Ecto neural progenitor cell (in vitro differentiated cells): Measurements from ENCODE around the gene FAM163A.
"Not testable (repeated sequence)": the region's sequence is repeated elsewhere in the genome, so short reads cannot be mapped to it uniquely, and the experiment has no call there.

Source experiments
- DNase-seq: peaks from one replicate; pipeline ENCODE4 v3.0.0-alpha.2; 2018; ENCODE audit warnings: low spot score

Gene FAM163A

DNA sequence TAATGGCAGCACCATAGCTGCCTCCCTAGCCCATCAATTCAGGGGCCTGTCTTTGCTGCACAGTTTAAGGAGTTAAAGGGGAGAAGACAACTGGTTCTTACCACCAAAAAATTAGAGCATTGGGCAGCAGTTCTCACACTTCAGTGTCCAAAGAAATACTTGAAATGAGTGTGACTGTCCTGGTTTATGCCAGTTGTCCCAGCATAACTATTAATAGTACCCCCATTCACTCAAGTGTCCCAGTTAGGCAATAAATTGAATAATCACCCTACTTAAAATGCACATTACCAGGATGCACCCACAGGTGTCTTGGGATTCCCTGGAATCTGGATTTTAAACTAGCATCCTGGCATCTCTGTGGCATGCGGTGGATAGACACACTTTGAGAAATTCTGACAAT, 51.1 kb downstream of the FAM163A start:
- no peak for DNase-seq

DNA sequence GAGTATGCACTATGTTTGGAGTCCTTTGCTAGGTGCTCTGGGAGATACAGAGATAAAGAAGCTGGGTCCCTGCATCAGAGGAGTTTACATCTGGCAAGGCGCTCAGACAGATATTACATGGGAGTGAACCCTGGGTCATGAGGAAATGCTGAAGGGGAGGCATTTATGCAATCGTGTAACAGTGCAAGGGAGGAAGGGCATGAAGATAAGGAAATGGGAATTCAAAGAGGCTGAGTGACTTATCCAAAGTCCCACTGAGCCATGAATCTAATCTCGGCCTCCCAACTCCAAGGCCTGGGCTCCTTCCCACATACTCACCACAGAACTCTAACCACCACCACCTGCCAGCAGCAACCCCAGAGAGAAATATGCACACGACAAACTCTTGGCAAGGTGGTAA, 51.6 kb downstream of the FAM163A start:
- DNase-seq = no peak

DNA sequence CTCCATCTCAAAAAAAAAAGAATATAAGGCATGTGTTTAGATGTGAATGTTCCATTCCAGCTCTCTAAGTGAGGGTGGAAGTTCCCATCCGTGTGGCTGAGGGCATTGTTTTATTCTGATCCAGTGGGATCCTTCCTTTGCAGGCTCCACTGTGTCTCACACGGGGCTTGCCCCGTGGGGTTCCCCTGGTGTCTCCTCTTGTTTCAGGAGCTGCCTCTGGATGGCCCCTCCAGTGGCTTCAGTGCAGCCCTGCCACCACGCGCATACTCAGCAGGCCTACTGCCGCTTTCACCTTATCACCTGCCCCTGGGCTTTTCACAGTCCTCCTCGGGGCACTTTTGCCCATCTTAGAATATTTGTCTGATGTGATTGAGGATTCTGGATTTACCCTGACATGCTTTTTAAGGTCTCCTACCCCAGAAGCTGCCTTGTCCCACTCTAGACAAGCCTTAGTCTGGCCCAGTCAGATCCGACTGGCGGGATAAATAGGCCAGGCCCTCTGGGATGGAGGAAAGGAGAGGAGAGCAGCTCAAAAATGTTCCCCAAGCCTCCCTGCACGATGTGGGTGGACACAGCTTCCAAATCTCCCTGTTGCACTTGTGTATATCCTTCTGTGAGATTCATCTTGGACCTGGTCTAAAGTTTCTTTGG, 55.2 kb downstream of the FAM163A start:
- no peak for DNase-seq

DNA sequence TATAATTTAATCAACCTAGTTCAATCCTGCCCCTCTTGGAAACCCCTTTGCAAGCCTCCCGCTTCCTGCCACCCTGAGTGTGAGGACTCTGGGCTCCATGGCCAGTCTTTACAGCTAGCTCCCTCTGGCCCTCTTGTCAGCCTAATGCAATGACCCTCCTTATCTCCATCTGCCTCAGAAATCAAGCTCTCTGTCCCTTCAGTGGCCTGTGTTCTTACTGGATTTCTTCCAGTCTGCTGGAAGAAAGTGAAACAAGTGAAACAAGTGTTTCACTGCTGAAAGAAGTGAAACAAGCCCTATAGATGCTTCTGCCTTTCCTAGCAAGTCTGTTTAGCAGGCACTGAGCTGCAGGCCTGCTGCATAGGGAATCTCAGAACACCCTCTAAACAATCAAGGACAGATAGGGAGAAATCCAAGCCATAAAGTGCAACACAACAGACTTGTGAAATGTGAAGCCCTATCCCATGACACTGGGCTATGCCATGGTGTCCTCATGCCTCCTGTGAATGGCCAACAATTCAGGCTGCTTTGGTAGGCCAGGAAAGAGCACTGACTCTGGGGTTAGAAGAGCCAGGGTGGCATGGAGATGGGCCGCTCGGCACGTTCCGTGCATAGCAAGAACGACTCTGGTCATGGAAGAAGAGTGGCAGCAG, 55.9 kb downstream of the FAM163A start:
- no peak for DNase-seq

DNA sequence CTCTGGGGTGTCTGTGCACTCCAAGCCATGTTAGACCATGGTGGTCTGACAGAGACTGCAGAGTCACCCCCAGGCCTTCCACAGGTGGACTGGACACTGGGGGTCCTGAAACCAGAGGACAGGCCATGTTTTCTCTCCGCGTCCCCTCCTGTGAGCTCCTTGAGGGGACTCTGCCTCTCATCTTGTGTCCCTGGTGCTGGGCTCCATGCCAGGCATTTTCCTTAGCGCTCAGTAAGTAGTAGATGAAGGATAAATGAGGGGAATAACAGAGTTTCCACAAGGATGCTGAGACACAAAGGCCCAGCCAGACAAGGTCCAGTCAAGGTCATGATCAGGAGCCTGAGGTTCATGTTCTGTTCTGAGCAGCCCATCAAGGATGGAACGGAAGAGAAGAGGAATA, 57.4 kb downstream of the FAM163A start:
- DNase-seq = no peak

DNA sequence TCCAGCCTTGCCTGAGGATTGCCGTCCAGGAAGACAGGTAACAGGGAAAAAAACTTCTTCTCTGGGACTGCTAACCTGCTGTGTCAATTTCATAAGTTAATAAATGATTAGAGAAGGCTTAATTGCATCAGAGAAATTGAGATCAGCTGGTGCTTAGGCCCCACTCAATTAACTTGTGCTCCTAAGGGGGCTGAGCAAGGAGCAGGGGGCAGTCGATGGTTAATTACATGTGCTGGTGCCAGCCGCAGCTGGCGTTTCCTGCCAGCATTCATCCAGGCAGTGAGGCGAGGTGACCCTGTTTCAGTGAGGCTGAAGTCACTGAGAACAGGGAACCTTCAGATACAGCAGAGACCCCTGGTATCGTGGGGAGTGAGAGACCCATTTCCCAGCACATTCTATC, 60.0 kb downstream of the FAM163A start:
- no peak for DNase-seq

DNA sequence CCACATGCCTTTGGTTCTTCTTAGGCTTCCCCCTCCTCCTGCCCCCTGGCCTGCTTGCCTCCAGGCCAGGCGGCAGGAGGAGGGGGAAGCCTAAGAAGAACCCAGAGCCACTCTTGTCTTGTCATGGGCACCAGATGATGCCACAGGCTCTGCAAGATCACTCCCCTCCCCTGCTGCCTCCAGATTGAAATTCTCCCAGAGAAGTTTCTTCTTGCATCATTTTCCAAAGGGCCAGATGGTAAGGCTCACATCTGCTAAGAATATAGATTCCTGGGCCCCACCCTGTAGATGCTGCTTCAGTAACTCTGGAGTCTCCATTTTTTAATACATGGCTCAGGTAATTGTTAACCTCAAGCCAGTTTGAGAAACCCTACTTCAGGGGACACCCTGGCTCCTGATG, 60.8 kb downstream of the FAM163A start:
- DNase-seq = no peak

DNA sequence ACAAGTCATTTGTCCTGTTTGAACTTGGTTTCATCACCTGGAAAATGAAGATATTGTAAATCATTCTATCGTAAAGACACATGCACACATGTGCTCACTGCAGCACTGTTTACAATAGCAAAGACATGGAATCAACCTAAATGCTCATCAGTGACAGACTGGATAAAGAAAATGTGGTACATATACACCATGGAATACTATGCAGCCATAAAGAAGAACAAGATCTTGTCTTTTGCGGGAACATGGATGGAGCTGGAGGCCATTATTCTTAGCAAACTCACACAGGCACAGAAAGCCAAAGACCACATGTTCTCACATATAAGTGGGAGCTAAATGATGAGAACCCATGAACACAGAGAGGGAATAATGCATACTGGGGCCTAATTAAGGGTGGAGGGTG, 61.3 kb downstream of the FAM163A start:
- not testable (repeated sequence) for DNase-seq

DNA sequence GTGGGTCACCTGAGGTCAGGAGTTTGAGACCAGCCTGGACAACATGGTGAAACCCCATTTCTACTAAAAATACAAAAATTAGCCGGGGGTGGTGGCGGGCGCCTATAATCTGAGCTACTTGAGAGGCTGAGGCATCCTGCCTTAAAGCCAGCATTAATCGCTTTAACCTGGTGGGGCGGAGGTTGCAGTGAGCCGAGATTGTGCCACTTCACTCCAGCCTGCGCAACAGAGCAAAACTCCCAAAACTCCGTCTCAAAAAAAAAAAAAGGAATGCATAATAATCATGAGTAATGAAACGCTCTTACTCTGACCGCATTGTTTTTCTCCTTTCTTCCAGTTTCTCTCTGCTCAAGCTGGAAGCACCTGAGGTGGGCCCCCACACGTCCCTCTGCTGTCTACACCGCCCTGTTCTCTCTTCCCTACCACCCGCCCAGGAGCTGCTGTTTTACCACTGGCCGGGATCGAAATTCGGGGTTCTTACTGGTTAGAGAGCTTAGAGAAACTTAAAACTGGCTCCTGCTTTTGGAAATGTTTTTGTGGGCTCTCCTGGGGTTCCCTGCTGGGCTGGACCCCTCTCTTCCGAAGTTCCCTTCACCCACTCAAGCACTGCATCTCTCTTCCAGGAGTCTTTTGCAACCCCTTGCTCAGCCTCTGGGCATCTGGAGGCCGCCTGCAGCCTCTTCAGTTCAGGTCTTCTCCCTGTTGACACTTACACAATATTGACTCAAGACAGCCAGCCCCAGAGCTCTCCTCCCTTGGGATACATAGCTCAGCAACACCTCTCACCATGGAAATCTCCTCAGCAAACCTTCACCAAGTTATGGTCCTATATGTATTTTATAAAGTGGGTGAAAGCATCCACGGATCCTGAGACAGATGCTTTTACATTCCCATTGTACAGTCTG, 62.5 kb downstream of the FAM163A start:
- DNase-seq = no peak

DNA sequence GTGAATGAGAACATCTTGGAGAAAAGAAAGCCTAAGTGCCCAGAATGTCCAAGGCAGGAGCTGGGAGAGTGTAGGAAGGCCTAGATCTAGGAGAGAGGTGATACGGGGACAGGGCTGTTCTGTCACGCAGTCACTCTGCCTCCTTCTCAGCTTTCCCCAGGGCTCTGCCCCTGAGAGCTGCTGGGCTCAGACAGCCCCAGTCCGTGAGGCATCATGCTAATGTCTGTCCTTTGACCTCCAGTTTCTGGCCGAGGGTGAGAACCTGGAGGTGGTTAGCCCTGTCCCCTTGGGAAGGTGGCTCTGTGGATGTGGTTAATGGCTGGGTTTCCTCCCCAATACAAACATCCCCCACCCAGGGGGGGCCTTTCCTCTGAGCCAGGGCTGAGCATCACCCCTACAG, 63.2 kb downstream of the FAM163A start:
- no peak for DNase-seq

DNA sequence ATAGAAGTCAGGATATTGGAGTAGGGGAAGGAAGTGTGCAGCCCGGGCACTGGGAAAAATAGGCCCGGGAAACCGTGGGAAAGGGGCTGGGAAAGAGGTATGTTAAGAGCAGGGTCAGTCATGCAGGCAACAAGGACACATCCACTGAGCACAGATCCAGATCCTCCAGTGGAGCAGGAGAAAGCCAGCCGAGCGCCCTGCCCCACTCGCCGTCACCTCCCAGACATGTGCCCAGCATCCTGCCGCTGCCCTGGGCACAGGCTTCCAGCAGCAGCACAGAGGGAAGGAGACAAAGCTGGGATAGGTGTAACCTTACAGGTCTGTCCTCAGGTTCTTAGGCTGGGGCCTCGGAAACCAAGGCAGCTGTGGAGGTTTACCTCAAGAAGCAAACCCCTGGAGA, 64.2 kb downstream of the FAM163A start:
- no peak for DNase-seq

DNA sequence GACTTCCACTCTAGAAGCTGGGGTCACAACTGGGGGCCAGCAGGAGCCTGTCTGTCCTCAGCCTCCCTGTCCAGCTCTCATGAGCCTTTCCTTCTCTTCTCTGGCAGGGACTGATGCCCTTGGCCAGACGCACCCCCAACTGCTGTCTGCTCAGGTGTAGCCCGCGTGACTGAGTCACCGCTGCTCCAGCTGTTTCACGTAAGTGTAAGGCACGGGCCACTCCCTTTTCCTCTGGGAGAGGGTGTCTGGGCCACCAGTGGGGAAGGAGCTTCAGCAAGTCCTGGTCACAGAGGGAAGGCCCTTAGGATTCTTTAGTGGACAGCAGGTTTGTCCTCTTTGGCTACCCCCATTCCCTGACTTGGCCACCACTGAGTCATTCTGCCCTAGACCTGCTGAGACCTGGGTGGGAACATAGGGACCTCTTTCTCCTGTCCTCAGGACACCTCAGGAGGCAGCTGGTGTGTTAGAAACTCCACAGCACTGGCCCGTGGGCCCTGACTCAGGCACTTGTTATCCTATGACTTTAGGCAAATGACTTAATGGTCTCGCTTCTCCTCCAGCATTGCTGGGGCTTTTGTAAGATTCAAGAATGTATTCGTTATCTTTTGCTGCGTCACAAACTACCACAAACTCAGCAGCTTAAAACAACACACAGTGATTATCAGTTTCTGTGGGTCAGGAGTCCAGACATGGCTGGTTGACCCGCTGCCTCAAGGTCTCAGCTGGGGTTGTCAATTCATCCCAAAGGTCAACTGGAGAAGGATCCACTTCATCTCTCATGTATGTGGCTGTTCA, 64.8 kb downstream of the FAM163A start:
- DNase-seq = no peak

DNA sequence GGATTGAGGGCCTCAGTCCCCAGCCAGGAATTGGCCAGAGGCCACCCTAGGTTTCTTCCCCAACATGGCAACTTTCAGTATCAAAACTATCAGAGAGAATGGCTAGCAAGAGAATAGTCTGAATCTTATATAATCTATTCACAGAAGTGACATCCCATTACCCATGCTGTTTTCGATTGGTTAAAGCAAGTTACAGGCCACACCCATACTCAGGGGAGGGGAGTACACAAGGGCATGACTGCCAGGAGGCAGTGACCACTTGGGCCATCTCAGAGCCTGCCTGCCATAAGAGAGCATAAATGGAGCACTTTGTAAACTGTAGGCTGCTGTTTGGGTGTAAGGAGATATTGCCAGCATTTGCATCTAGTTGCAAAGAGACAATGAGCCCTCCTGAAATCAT, 65.4 kb downstream of the FAM163A start:
- no peak for DNase-seq

DNA sequence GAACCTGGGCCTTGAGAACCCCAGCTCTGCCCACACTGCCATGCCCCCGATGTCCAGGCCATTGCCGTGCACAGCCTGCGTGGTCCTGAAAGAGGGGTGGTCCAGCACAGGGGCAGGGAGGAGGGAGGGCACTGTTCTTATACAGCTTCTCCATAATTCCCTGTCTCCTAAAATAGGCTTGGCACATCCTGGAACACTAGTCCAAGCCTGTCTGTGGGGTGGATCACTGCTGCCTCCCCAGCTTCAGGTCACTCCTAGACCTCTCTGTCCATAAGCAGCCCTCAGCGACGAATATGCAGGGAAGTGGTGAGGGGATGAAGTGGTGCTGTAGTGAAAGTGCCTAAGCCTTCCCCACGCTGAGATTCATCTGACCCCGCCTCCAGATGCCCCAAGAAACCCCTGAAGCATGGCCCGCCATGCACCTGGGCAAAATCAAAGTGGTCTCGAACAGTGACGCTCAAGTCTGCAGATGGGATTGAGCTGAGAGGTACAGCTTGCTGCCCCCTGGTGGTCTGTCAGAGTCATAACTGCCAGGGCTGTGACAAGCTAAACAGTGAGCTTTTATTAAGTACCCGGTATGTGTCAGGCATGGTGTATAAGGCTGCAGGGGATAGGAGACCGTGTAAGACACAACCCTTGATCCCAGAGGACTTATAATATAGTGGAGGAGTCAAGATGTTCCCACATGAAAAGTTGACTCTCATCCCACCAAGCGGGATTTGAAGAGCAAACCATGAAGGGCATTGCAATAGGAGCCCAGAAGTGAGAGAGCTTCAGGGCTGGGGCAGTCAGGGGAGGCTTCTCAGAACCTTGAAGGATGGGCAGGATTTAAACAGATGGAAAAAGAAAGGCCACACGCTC, 66.6 kb downstream of the FAM163A start:
- DNase-seq = peak; percentile 79

DNA sequence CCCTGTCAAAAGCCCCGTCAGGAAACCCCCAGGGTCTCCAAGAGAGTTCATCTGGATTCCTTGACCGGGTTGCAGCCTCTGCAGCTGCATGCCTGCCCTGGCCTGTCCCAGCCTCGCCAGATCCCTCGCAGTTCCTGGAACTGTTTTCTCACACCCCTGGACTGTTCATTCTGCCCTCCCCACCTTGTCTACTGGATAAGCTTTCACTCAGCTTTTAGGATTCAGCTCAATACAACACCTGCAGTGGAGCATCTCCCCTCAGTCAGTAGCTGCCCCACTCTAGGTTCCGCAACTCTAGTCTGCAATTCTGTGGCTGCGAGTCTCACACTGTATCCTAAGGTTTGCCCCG, 67.2 kb downstream of the FAM163A start:
- DNase-seq = no peak

DNA sequence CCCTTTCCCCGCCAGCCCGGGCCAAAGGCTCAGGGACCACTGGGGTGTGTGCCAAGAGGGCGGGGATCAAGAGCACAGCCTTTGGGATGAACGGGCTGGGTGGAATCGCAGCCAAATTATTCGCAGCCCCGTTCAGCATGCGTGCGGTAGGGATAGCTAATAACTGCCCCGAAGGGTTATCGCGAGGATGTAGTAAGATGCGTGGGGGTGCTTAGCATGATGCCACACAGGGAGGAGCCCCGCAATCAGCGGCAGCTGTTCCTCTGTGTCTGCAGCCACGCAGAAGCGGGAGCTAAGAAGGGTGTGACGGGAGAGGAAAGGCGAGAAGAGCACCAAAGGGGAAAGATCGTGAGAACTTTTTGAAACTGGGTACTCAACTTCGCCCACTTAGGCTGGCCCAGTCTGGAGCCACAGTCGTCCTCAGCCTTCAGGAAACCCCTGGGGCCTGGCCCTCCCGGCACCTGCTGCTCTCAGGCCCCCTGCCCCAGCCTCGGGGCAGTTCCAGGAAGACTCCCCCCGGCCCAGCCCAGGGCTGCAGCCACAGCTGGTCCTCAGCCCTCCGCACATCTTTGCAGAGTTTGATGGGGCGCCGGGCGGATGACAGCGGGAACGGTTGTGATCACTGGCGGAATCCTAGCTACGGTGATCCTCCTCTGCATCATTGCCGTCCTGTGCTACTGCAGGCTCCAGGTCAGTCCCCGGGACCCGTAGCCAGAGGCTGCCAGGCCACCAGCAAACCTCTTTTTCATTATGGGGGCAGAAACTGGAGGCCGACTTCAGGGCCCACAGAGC, 69.6 kb downstream of the FAM163A start:
- no peak for DNase-seq

DNA sequence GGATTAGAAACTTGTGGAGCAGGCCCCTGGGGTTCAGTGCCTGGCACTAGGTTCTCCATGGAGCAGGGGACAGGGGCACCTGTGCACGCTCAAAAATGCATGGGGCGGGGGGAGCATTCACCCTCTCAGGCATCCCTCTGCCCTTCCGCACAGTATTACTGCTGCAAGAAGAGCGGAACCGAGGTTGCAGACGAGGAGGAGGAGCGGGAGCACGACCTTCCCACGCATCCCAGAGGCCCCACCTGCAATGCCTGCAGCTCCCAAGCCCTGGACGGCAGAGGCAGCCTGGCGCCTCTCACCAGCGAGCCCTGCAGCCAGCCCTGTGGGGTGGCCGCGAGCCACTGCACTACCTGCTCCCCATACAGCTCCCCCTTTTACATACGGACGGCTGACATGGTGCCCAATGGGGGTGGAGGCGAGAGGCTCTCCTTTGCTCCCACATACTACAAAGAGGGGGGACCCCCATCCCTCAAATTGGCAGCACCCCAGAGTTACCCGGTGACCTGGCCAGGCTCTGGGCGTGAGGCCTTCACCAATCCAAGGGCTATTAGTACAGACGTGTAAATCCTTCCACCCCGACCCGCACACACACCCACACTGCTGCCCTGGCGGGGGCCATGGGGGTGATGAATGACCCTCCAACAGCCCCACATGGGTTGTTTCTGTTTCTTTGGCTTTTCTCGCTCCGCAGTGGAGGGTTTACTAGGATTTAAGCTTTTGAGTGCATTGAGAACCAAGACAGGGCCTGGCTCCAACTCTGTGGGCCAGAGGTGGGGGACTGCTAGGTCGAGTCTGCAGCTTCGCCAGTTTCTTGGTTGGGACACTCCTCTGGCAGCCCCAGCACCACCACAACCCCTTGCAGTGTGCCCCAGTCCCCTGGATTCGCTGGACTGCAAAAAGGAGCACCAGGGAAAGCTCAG, 70.8 kb downstream of the FAM163A start:
- no peak for DNase-seq

DNA sequence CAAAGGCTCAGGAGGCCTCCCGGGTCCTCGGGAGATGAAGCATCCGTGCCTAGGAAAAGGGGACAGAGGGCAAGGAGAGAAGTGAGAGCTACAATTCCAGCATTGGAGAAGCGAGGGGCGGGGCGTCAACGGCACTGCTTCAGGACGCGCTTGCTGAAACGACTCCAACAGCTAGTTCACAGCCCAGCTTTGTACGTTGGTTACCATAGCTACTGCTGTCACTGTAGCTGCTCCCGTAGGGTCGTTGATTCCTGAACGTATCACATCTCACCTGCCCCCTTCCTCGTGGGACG, 71.4 kb downstream of the FAM163A start:
- DNase-seq = no peak

DNA sequence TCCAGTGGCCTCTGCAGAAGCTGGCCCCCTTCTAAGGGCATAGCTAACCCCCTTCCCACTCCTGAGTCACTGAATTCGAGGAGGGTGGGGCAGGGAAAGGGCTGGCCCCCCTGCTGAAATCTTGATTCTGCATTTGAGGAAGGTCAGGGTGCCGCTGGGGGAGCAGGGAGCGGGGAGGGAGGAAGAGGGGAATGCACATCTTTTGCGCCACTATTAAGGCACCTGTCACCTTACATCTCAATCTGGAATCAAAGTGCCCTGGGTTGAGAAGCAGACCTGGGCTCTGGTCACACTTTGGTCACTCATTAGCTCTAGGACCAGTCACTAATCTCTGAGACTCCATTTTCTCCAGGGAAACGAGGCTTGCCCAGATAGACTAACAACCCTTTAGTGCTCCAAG, 72.5 kb downstream of the FAM163A start:
- DNase-seq = no peak
